Amygdala (tissue), 56 donors: ENCODE results near the gene ACVR1B.

Experiments
- DNase-seq, 56 donors: peaks; one replicate each; lab custom pipeline; 2025; lab: John Stamatoyannopoulos, UW

The ACVR1B gene

DNA sequence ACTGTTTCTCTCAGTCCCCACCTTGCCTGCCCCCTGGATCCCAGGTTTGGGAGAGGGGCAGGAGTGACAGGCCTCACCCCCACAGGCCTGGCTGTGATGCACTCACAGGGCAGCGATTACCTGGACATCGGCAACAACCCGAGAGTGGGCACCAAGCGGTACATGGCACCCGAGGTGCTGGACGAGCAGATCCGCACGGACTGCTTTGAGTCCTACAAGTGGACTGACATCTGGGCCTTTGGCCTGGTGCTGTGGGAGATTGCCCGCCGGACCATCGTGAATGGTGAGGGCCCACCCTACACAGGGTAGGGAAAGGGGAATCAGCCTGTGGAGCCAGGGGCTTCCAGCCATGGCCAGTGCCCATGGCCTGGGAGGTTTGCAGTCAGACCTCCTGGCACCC lies 35.5 kb upstream of the ACVR1B start:
- DNase-seq: no peak

- no peak for DNase-seq
These were observed 34.4 kb upstream of the ACVR1B start for GRCh38 chr12:51917041-51917590.

DNA sequence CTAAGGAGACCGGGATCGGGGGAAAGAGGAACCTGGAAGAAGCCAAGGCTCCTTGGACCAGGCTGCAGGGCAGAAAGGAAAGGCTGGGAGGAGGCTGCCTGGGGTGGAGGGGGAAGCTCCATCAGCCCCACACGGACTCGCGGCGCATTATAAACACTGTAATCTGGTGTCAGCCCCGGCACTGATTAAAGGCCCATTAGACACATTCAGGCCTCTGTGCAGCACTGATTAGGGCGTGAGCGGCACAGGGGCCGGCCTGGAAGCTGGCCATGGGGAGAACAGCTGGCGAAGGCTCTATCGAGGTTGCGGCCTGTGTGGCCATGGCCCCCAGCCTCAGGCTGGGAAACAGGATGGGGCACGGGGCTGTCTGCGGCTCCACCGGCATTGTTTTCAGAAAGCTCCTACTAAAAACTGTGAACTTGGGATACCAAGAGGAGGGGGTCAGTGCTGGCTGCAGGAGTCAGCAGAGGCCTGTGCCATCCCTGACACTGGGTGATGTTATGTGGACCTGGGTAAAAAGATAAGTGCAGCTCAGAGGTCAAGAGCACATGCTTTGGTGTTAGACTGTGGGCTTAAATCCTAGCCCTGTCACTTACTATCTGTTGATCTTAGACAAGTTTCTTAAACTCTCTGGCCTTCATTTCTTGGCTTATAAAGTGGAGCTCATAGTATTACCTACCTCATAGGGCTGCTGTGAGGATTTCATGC lies 33.6 kb upstream of the ACVR1B start:
- DNase-seq: no peak

DNA sequence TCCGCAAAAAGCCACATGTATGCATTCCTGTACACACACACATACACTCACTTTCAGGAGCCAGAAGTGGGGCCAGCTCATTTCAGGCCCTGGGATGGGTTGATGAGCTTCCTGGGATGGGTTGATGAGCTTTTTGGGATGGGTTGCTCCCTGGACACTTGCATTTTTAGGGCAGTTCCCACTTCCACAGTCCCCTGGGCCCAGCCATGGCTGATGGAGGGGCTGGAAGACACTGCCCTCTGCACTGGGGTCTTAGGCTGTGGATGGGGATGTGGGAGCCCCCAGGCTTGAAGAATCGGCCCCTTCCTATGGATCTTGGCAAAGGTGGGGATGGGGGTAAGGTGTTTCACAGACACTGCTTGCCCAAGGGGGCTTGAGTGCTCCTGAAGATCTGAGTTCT lies 31.5 kb upstream of the ACVR1B start:
- no peak for DNase-seq

DNA sequence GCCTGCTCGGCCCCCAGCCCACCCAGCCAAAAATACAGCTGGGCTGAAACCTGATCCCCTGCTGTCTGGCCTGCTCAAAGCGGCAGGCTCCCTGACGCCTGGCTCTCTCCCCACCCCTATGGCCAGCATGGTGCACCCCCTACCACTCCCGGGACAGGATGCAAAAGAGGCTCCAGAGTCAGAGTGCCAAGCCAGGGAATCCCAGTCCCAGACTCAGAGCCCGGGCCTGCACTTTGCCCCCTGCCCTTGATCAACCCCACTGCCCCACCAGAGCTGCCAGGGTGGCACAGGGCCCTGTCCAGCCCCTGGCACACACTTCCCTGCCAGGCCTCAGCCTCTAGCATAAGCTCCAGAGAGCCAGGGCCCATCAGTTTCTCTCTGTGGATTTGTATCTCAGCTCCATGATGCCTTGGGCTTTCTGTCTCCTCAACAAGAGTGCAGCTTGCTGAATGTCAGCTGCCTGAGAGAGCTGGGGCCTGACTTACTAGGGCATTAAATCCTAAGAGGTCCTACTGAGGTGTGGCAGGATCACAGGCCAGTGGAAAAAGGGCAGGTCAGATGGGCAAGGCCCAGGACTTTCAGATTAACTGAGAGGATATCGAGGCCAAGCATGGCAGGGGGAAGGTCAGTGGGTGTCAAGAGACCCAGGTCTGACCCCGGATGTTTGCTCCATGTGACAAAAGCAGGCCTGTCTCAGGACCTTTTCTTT lies 30.3 kb upstream of the ACVR1B start:
- DNase-seq: no peak

GRCh38 chr12:51922146-51922545 lies 29.4 kb upstream of the ACVR1B start:
- no peak for DNase-seq

DNA sequence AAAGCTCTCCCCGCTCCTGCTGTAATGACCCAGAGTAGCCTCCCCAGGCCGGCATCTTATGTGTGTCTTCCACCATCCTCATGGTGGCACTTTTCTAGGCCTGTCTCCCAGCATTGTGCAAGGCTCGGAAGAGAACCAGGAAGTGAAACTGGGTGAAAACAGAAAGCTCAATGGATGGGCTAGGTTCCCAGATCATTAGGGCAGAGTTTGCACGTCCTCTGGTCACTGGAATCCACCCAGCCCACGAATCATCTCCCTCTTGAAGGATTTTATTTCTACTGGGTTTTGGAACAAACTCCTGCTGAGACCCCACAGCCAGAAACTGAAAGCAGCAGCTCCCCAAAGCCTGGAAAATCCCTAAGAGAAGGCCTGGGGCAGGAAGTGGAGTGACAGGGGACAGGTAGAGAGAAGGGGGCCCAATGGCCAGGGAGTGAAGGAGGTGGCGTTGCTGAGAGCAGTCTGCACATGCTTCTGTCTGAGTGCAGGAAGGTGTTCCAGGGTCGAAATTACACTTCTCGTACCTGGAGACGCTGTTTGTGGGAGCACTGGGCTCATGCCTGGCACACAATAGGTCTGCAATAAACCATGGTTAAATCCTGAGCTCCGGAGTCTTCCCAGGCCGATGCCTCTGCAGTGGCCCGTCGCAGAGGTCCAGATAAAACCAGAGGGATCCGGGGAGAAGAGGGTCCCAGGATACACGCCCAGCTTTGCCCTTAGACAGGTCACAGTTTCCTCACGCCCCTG lies 28.6 kb upstream of the ACVR1B start:
- peak in 6 of 56 donors; percentile 3 to 31 (median 15) for DNase-seq

DNA sequence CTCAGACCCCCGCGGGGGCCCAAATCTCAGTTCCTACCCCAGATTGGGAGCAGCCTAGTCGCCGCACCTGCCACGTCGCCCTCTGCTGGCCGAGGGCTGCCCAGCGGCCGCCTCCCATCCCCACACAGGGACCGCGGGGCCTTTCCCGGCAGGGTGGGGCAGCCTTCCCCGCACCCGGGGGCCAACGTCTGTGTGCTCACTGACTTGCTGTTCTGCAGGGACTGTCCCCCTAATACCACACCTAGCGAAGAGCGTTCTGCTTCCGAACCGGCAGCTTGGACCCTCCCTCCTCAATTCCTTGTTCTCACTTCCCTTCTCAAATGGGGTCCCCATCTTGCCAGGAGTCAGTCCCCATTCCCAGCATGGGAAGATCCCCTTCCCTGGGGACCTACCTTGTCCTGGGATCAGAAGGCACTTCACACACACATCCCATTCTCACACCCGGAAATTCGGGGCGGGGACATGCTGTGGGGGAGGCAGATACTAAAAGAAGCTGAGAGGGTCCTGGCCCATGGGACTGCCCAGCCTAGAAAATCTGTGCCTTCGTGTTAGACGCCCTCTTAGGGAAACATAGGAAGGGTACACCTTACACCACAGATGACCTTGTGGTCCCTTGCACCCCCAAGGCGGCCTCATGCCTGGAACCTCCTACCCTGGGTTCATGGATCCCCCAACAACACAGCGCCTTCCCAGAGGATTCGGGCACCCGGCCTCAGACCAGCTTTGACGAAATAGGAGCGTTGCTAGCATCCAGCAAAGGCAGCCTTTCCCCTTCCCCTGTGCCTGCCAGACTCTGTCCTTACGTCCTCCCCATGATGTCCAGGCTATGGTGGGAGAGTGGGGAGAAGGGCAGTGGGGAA lies 27.8 kb upstream of the ACVR1B start:
- DNase-seq: peak in 6 of 56 donors; percentile 3 to 41 (median 11)

- no peak for DNase-seq
These were observed 26.8 kb upstream of the ACVR1B start for GRCh38 chr12:51924551-51925319.

GRCh38 chr12:51925346-51926063 lies 26.0 kb upstream of the ACVR1B start:
- DNase-seq: no peak

GRCh38 chr12:51926064-51926632 lies 25.4 kb upstream of the ACVR1B start:
- no peak for DNase-seq

DNA sequence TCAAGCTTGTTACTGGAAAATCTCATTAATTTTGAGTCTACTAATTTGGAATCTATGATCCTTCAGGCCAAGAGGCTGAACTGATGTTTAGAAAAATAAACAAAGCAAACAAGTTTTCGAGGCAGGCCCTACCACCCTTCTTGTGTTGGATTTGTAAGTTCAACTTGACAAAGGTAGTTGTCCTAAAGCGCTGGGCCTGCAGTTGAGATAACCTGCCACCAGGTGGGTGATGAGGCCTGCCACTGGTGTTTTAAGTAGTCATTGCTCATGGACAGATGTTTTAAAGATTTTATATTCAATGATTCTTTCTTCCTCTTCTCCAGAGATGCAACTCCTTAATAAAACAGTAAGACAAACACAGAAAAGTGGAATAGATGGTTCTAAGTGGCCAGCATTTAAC lies 24.8 kb upstream of the ACVR1B start:
- no peak for DNase-seq

DNA sequence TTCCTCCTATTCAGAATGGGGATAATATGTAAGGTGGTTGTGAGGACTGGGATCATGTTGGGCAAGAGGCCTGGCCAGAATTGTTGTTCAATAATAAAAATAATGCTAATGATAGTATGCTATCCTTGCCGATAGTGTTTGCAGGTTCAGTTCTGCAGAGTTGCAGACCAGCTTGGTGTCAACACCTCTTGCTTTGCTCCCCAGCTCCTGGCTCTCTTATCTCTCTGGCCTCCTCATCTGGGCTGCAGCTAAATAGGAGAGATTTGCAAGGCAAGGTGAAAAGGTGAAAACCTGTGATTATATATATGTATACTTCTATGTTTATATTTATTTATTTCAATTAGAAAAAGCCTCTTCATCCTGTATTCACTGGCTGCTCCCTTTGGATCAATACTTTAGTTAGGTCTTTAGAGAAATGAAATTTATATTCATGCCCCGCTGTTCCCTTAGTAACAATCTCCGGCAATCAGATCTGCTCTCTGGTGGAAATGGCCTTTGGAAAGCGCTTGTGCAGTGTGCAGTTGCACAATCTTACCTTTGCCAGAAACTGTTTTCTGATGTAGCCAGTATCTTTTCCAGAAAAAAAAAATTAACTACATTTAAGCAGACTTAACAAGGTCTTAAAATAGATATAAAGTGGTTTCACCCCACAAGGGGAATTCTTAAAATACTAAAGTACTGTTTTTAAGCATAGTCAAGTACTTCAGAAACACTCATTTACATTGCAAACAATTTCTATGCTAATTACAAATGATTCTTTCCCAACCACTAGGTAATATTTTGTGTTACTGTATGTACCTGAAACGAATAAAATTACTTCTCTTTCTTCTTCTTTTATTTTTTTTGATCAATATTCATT lies 19.1 kb upstream of the ACVR1B start:
- DNase-seq: no peak

DNA sequence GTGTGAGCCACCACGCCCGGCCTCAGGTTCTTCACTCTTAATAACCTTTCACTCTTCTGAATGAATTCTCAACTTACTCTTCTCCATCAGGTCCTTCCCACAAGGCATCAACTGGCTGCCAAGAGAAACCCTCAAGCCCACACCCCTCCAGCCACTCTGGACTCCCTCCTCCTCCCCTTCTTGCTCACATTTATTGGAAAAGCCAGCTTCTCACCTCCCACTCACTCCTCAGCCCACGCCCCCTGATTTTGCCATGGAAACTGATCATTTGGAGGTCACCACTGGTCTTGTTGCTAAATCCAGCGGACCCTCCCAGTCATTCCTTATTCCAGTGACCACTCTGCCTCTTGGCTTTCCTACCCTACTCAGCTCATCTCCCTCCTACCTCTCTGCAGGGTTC lies 17.4 kb upstream of the ACVR1B start:
- no peak for DNase-seq

- DNase-seq: no peak
These were observed 13.6 kb upstream of the ACVR1B start for GRCh38 chr12:51937926-51938325.

- no peak for DNase-seq
These were observed 12.8 kb upstream of the ACVR1B start for GRCh38 chr12:51938726-51939125.

DNA sequence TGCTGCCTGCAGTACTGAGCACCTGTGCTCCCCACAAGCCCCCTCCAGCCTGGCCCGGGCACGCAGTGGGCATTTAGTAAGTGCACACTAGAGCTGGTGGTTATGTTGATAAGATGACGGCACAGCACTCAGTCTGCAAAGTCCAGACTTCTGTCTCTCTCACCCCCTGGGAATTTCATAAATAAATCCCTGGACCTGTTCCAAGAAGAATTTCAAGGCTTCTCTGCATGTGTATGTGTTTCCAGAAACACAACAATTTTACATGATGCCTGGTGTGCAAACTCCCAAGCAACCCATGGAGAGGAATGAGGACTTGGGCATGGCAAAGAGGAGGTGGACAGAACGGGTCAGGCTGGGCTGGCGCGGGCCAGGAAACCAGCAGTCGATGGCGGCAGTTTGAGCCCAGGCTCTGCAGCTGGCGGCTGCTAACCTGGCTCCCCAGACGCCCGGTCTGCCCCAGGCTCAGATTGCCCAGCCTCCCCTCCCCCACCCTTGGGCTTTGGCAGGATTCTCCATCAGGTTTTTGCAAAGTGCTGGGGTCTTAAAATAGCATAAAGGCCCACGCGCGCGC lies 10.4 kb upstream of the ACVR1B start:
- DNase-seq: no peak
